GM23248 (cell line): ENCODE results near the gene MTMR6.

ENCODE experiments used
- EZH2 ChIP-seq: fragments of 200-600 bp; sonication (generic); IDR thresholded peaks from 2 replicates; pipeline ENCODE4 v1.6.1; 2018; ENCODE audit warnings: antibody characterized with exemption, mild to moderate bottlenecking; ENCODE audit not compliant: insufficient read depth, poor library complexity, severe bottlenecking
- EZH2phosphoT487 ChIP-seq: fragments of 200-600 bp; sonication (generic); IDR thresholded peaks from 2 replicates; pipeline ENCODE4 v1.6.1; 2018; ENCODE audit warnings: antibody characterized with exemption, moderate library complexity, mild to moderate bottlenecking, low read depth; ENCODE audit not compliant: insufficient read depth

- TF ChIP-seq EZH2phosphoT487 (no peak), EZH2 (no peak)
Measured at GRCh38 chr13:25237083-25237482, 50.2 kb downstream of the MTMR6 start.
